H1 (cell line): Measurements from ENCODE around the gene RPS6KB2. TPM values are rescaled to one million over a fixed set of nuclear protein-coding genes. Genes with fewer than 3 reads are reported as not detected.
A peak's percentile ranks its signal among the peaks of the same experiment; 100 is the strongest.

Experiments
- ASH2L ChIP-seq: fragments of 200-600, 300-600 bp; sonication (generic); IDR thresholded peaks from one replicate; pipeline ENCODE4 v1.7.1; 2017; ENCODE audit warnings: low read length
- BACH1 ChIP-seq: IDR thresholded peaks from 2 replicates; pipeline ENCODE4 v1.6.1; 2012; ENCODE audit warnings: low read length, improper control_type of control experiment
- EGR1 ChIP-seq: IDR thresholded peaks from 2 replicates; pipeline ENCODE4 v1.6.1; 2011; ENCODE audit warnings: low read depth, low read length, borderline replicate concordance
- KDM4A ChIP-seq: IDR thresholded peaks from one replicate; pipeline ENCODE4 v1.7.1; 2012; ENCODE audit warnings: low read depth, mild to moderate bottlenecking, moderate library complexity, low read length, inconsistent platforms; ENCODE audit not compliant: severe bottlenecking
- MAFK ChIP-seq: IDR thresholded peaks from 2 replicates; pipeline ENCODE4 v1.6.1; 2012; ENCODE audit warnings: low read depth, mild to moderate bottlenecking, improper control_type of control experiment, low read length
- POLR2A ChIP-seq, 2 experiments: IDR thresholded peaks; 1 replicate in 1 of 2; 2 replicates in 1 of 2; pipeline ENCODE4 v1.6.1; 2011; ENCODE audit warnings: low read depth in 2 of 2, low read length in 2 of 2, mild to moderate bottlenecking in 2 of 2; ENCODE audit errors: control extremely low read depth in 1 of 2
- POU5F1 ChIP-seq: IDR thresholded peaks from 2 replicates; pipeline ENCODE4 v1.6.1; 2011; ENCODE audit warnings: low read depth, mild to moderate bottlenecking, low read length, moderate library complexity
- SIN3A ChIP-seq, 2 experiments: IDR thresholded peaks in 1 of 2; conservative IDR thresholded peaks in 1 of 2; 2 replicates each; pipeline ENCODE4 v1.6.1; 2011 to 2012; ENCODE audit warnings: low read length in 2 of 2, improper control_type of control experiment in 1 of 2, low read depth in 1 of 2, mild to moderate bottlenecking in 1 of 2
- SUZ12 ChIP-seq: fragments of 200-600 bp; sonication (generic); IDR thresholded peaks from 2 replicates; pipeline ENCODE4 v1.6.1; 2012; ENCODE audit warnings: mild to moderate bottlenecking, inconsistent platforms, low read length, moderate library complexity, mixed read lengths
- polyA plus RNA-seq, 7 experiments: library from polyadenylated mRNA; depleted of rRNA in 3 of 7; stranded (reverse) in 5 of 7; unstranded in 2 of 7; fragments of >200 nt in 5 of 7; fragments of 200-250 nt in 2 of 7; gene quantifications; 1 replicate in 5 of 7; 2 replicates in 1 of 7; 4 replicates in 1 of 7; pipeline versions ENCODE4 v1.2.1 to v1.2.3, GENCODE V29; 2011 to 2013; ENCODE audit warnings: missing spikeins in 2 of 7, mixed read lengths in 2 of 7
- total RNA-seq: library from RNA; stranded (reverse); fragmentation: NEBNext Ultra II Directional; extraction: Animal tissue kit (Norgen Biotek cat#: 25700); gene quantifications from 2 replicates; pipeline ENCODE4 v1.2.1, GENCODE V29; 2021
- TF ChIP-seq, protein P1 (sequence below): fragments of 300-600 bp; sonication (generic); IDR thresholded peaks from 2 replicates; pipeline ENCODE4 v1.7.1; 2012; ENCODE audit warnings: low read length, moderate library complexity, mild to moderate bottlenecking, inconsistent platforms; ENCODE audit not compliant: insufficient replicate concordance

The RPS6KB2 gene
- total and polyA plus RNA-seq, 2 of the 8 experiments (the other 6 are each of a cell fraction or from before 2014, with no cell fraction given): 41.0 to 47.1 TPM

DNA sequence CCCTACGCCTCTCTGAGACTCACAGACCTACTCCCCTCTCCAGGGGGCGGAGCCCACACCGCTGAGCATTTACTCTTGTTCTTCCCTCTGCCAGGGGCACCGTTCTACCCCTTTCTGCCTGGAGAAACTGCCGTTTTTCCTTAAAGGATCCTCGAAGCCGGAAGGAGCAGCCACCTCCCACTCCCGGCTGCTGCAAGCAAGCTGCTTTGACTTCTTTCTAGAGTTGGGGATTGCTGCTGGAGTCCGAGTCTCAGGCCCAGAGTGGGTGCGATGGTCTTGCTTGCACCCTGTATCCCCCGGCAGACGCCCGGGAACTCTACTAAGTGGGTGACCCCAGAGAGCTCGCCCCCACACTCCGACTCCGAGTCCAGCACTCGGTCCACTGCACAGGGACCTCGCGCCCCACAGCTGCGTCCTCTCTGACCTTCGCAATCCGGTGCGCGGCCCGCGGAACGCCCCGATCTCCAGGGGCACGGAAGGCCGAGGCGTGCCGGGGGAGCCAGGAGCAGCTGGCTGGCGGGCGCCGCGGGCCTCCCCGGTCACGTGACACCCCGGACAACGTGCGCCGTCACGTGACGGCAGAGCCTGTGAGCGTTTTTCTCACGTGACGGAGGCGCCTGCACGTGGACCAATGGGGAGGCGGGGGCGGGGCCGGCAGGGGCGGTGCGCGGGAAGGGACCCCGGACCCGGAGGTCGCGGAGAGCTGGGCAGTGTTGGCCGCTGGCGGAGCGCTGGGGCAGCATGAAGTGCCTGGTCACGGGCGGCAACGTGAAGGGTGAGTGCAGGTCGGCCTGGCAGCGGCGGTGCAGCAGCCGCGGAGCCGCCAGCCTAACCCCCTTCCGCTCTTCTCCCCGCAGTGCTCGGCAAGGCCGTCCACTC lies 36.8 kb upstream of the RPS6KB2 start, which contains the start of gene RAD9A (continued):
- TF ChIP-seq, protein P1, sequence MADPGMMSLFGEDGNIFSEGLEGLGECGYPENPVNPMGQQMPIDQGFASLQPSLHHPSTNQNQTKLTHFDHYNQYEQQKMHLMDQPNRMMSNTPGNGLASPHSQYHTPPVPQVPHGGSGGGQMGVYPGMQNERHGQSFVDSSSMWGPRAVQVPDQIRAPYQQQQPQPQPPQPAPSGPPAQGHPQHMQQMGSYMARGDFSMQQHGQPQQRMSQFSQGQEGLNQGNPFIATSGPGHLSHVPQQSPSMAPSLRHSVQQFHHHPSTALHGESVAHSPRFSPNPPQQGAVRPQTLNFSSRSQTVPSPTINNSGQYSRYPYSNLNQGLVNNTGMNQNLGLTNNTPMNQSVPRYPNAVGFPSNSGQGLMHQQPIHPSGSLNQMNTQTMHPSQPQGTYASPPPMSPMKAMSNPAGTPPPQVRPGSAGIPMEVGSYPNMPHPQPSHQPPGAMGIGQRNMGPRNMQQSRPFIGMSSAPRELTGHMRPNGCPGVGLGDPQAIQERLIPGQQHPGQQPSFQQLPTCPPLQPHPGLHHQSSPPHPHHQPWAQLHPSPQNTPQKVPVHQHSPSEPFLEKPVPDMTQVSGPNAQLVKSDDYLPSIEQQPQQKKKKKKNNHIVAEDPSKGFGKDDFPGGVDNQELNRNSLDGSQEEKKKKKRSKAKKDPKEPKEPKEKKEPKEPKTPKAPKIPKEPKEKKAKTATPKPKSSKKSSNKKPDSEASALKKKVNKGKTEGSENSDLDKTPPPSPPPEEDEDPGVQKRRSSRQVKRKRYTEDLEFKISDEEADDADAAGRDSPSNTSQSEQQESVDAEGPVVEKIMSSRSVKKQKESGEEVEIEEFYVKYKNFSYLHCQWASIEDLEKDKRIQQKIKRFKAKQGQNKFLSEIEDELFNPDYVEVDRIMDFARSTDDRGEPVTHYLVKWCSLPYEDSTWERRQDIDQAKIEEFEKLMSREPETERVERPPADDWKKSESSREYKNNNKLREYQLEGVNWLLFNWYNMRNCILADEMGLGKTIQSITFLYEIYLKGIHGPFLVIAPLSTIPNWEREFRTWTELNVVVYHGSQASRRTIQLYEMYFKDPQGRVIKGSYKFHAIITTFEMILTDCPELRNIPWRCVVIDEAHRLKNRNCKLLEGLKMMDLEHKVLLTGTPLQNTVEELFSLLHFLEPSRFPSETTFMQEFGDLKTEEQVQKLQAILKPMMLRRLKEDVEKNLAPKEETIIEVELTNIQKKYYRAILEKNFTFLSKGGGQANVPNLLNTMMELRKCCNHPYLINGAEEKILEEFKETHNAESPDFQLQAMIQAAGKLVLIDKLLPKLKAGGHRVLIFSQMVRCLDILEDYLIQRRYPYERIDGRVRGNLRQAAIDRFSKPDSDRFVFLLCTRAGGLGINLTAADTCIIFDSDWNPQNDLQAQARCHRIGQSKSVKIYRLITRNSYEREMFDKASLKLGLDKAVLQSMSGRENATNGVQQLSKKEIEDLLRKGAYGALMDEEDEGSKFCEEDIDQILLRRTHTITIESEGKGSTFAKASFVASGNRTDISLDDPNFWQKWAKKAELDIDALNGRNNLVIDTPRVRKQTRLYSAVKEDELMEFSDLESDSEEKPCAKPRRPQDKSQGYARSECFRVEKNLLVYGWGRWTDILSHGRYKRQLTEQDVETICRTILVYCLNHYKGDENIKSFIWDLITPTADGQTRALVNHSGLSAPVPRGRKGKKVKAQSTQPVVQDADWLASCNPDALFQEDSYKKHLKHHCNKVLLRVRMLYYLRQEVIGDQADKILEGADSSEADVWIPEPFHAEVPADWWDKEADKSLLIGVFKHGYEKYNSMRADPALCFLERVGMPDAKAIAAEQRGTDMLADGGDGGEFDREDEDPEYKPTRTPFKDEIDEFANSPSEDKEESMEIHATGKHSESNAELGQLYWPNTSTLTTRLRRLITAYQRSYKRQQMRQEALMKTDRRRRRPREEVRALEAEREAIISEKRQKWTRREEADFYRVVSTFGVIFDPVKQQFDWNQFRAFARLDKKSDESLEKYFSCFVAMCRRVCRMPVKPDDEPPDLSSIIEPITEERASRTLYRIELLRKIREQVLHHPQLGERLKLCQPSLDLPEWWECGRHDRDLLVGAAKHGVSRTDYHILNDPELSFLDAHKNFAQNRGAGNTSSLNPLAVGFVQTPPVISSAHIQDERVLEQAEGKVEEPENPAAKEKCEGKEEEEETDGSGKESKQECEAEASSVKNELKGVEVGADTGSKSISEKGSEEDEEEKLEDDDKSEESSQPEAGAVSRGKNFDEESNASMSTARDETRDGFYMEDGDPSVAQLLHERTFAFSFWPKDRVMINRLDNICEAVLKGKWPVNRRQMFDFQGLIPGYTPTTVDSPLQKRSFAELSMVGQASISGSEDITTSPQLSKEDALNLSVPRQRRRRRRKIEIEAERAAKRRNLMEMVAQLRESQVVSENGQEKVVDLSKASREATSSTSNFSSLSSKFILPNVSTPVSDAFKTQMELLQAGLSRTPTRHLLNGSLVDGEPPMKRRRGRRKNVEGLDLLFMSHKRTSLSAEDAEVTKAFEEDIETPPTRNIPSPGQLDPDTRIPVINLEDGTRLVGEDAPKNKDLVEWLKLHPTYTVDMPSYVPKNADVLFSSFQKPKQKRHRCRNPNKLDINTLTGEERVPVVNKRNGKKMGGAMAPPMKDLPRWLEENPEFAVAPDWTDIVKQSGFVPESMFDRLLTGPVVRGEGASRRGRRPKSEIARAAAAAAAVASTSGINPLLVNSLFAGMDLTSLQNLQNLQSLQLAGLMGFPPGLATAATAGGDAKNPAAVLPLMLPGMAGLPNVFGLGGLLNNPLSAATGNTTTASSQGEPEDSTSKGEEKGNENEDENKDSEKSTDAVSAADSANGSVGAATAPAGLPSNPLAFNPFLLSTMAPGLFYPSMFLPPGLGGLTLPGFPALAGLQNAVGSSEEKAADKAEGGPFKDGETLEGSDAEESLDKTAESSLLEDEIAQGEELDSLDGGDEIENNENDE: no peak
- no peak; the same call in 1 of the 2 replicates for TF ChIP-seq MAFK
- TF ChIP-seq SIN3A (conservative IDR thresholded peaks at IDR 0.05 in 1 of 2, IDR thresholded peaks at IDR 0.05 in 1 of 2; ENCODE audit: low read depth in 1 of 2, low read length in 2 of 2): peak; percentile 90 to 94
- TF ChIP-seq ASH2L: peak; percentile 27
- peak in 1 of 2 experiments; percentile 56; a peak in 2 of 3 replicates for TF ChIP-seq POLR2A (IDR thresholded peaks at IDR 0.05; ENCODE audit: control extremely low read depth in 1 of 2, low read depth in 2 of 2, low read length in 2 of 2)
- no peak for TF ChIP-seq BACH1
- TF ChIP-seq POU5F1: 0 out of 2 replicates have a peak, but pooled peaks have one; percentile 52
- peak; percentile 65 for TF ChIP-seq KDM4A
- peak; percentile 66 for TF ChIP-seq EGR1
- TF ChIP-seq SUZ12: no peak
